CMK (cell line): ENCODE data around the gene PLIN4.

Source experiments
- DNase-seq: peaks from one replicate; pipeline ENCODE4 v3.0.0-alpha.2; 2010; ENCODE audit warnings: low read depth

Gene PLIN4

DNA sequence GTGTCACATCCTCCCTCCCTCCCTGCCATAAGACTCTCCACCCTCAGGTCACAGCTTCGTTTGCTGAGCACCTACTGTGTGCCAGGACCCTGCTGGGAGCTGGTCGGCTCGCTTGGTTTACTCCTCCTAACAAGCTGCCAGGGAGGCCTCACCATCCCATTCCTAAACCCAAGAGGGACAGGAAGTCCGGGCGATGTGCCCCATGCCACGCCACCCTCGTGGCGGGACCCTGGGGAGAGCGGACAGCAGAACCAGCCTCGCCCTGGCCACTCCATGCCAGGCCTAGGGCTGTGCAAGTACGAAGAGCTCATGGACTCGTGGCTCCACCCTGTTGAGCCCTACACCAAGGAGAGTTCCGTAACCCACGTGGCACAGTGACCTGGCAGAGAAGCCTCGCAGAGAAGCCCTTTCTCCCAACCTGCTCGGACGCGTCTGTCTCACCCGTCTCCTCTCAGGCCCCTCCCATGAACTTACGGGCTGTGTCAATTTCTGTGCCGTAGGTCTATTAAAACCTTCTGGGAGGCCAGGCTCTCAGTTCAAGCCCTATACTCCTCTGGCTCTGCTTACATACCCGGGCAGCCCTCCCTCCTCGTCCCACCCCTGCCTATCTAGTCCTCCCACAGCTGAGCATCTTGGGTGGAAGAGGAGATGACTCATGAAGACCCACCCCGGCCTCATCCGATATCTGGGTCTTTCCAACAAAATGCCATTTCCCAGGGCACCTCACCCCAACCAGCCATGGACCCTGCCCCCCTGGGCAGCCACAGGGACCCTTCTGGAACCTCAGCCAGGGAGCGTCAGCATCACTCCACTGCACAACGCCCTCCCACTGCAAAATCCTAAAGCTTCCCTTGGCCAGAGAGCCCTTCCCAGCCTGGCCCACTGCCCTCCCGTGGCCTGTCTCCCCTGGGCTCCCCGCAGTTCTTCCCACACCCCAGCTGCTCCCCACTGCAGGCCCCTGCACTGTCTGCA, 63.3 kb downstream of the PLIN4 start:
- DNase-seq = no peak

DNA sequence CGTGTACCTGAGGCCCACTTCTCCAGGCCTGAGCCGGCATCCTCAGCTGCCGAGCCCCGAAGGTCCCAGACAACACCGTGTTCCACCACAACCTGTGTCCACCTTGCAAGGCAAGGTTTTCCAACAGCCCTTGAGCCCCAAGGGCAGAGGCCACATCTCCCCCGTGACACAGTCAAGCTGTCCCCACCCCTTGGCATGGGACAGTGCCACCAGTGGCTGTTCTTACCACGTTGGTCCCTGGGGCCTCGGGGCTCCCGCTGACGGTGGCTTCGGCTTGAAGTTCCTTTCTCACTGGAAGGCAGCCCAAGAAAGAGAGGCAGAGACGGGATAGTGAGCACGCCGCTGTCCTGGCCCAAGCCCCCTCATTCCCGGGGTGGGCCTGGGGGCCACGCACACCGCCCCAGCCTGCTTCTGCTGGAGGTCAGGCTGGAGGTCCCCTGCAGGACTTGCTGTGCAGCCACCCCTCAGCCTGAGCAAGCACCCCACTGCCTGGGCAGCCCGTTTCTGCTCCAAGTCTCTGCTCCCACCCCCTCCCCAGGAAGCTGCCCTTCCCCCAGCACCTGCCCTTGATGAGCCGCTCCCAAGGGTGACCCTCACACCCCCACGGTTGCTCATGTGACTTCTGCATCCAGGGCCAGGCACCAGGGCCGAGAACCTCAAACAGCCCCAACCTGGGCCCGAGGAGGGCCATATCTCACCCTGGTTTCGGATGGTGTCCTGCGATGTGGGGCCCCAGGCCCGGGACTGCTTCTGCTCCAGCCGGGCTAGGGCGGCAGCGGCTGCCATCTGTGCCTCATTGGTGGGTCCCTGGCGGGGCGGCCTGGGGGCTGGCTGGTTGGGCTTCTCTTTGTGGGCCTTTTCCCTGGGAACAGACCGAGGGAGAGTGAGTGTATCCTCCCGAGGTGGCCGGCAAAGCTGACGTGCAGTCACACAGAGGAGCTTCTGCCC, 64.8 kb downstream of the PLIN4 start:
- DNase-seq = no peak

DNA sequence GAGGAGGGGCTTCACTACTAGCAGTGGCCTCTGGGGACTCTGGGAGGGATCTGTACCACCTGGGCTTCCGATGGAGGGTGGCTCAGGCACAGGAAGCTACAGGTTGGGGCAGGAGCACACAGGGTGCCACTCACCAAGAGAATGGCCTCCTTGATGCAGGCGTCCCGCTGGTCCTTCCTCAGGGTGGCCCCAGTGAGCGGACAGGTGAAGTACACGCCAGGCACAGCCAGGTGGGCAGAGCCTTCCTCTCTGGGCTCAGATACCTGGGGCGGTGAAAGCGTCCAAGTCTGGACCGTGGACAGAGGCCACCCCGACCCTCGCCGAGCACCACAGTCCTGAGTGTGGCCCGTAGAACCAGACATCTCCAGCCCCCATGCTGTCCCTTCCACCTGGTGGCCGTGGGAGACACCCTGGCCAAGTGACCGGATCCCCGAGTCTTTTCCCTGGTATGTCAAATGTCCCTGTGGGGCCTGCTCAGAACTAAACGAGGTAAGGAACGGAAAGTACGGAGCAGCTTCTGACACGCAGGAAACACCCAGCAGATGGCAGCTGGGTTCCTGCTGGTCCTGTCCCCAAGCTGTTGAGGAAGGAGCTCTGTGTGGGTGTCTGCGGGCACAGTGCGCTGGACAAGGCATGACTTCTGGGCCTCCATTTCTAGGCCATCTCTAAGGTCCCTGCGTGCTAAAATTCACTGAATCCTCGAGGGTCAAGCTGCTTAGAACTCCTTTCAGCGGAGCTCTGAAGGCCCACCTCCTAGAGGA, 65.9 kb downstream of the PLIN4 start:
- no peak for DNase-seq
